ENCODE results near the gene TRUB1. TPM values are rescaled to one million over a fixed set of nuclear protein-coding genes. Genes with fewer than 3 reads are reported as not detected.
A peak's percentile ranks its signal among the peaks of the same experiment; 100 is the strongest.
"Not testable (repeated sequence)": the region's sequence is repeated elsewhere in the genome, so short reads cannot be mapped to it uniquely, and the experiment has no call there.

The TRUB1 gene
- 10 to 100 TPM in 2 of 3 donors, 1 to 10 TPM in 1; 7.3 to 10.3 (median 10.1) TPM for total RNA-seq
- total RNA-seq (2013) = 23.2 TPM

GRCh38 chr10:114937962-114938855 is at the start of gene TRUB1:
TRUB1 (plus strand) TSS chr10:114938195; CDS start chr10:114938254, 59 bp downstream.
- intact Hi-C loops (cut with micrococcal nuclease) = loop anchor here (10.0 kb wide), 1 partner anchor 393 kb away; no protein-coding TSS in a partner anchor
- peak; percentile 99 to 100 (median 100) for ATAC-seq
- Mint-ChIP-seq H3K27me3 (ENCODE audit: low read depth in 2 of 2) (no peaks in the 10 kb centered on the region), H3K4me1 (peaks cover 30 to 31% of the 10 kb centered on the region in 2 donors), H3K9me3 (no peaks in the 10 kb centered on the region), H3K4me3 (peak within 1 kb of the TSS; percentile 92), H3K36me3 (no peaks in the 10 kb centered on the region), H3K27ac (peak within 1 kb of the TSS; percentile 91 to 94)
- H3K27ac ChIP-seq (ENCODE audit: low read length) = peak within 1 kb of the TSS; percentile 69
- TF ChIP-seq CTCF (IDR thresholded peaks at IDR 0.05) = no peak
- H3K36me3 ChIP-seq (ENCODE audit: control insufficient read depth, insufficient read depth, low read length) = peaks cover 8% of the 10 kb centered on the region
- H3K27me3 ChIP-seq (ENCODE audit: control insufficient read depth, insufficient read depth, low read length) = no peaks in the 10 kb centered on the region
- WGBS (ENCODE audit: insufficient coverage) = under 1% methylated on average over 45 of the region's 46 CpGs
- no peaks in the 10 kb centered on the region for H3K9me3 ChIP-seq (ENCODE audit: control insufficient read depth, insufficient read depth, low read length)
- DNase-seq = peak; percentile 82 to 96
- H3K4me3 ChIP-seq (ENCODE audit: low read length) = peak within 1 kb of the TSS; percentile 83
- peaks cover 7% of the 10 kb centered on the region for H3K4me1 ChIP-seq (ENCODE audit: control insufficient read depth, insufficient read depth, low read length)

GRCh38 chr10:114893251-114893650 is 44.7 kb upstream of the TRUB1 start:
- Mint-ChIP-seq H3K9me3 (no peaks in the 10 kb centered on the region), H3K27me3 (ENCODE audit: low read depth in 2 of 2) (peaks cover 0 to 6% of the 10 kb centered on the region in 2 donors), H3K27ac (no peak overlapping the region), H3K4me1 (no peaks in the 10 kb centered on the region), H3K36me3 (no peaks in the 10 kb centered on the region), H3K4me3 (no peak overlapping the region)
- no peaks in the 10 kb centered on the region for H3K4me1 ChIP-seq (ENCODE audit: control insufficient read depth, insufficient read depth, low read length)
- intact Hi-C loops (cut with micrococcal nuclease) = no loop called here
- H3K27me3 ChIP-seq (ENCODE audit: control insufficient read depth, insufficient read depth, low read length) = no peaks in the 10 kb centered on the region
- WGBS (ENCODE audit: insufficient coverage) = 90% methylated on average over 4 of the region's 5 CpGs
- no peak for DNase-seq
- H3K36me3 ChIP-seq (ENCODE audit: control insufficient read depth, insufficient read depth, low read length) = no peaks in the 10 kb centered on the region
- no peaks in the 10 kb centered on the region for H3K9me3 ChIP-seq (ENCODE audit: control insufficient read depth, insufficient read depth, low read length)
- H3K27ac ChIP-seq (ENCODE audit: low read length) = no peak overlapping the region
- no peak for TF ChIP-seq CTCF (IDR thresholded peaks at IDR 0.05)
- ATAC-seq = no peak
- H3K4me3 ChIP-seq (ENCODE audit: low read length) = no peak overlapping the region

DNA sequence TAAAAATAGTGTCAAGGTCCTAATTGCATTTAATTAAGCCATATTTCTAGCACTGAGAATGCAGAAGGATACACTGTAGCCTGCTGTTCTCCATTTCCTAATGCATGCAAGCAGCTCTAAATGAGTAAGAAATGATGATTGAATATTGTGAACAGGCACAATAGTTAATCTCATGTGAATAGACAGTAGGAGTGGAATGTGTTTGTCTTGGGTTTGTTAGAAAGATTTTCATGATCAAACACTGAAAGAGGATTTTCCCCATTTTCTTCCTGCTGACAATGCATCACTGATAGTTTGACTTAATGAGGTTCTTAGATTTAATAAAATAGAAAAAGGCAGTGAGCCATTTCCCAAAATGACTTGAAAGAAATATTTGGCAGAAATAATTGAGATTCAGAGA is 43.1 kb upstream of the TRUB1 start:
- no peak for TF ChIP-seq CTCF (IDR thresholded peaks at IDR 0.05)
- no peaks in the 10 kb centered on the region for H3K4me1 ChIP-seq (ENCODE audit: control insufficient read depth, insufficient read depth, low read length)
- no peaks in the 10 kb centered on the region for H3K4me1 Mint-ChIP-seq
- H3K9me3 ChIP-seq (ENCODE audit: control insufficient read depth, insufficient read depth, low read length) = no peaks in the 10 kb centered on the region
- H3K27ac ChIP-seq (ENCODE audit: low read length) = no peak overlapping the region
- no peaks in the 10 kb centered on the region for H3K27me3 ChIP-seq (ENCODE audit: control insufficient read depth, insufficient read depth, low read length)
- no peaks in the 10 kb centered on the region for H3K36me3 ChIP-seq (ENCODE audit: control insufficient read depth, insufficient read depth, low read length)
- H3K27me3 Mint-ChIP-seq (ENCODE audit: low read depth in 2 of 2) = peaks cover 0 to 6% of the 10 kb centered on the region in 2 donors
- intact Hi-C loops (cut with micrococcal nuclease) = no loop called here
- no peak overlapping the region for H3K4me3 Mint-ChIP-seq
- no peak overlapping the region for H3K4me3 ChIP-seq (ENCODE audit: low read length)
- no peak overlapping the region for H3K27ac Mint-ChIP-seq
- ATAC-seq = no peak
- no peaks in the 10 kb centered on the region for H3K36me3 Mint-ChIP-seq
- no peak for DNase-seq
- no peaks in the 10 kb centered on the region for H3K9me3 Mint-ChIP-seq

DNA sequence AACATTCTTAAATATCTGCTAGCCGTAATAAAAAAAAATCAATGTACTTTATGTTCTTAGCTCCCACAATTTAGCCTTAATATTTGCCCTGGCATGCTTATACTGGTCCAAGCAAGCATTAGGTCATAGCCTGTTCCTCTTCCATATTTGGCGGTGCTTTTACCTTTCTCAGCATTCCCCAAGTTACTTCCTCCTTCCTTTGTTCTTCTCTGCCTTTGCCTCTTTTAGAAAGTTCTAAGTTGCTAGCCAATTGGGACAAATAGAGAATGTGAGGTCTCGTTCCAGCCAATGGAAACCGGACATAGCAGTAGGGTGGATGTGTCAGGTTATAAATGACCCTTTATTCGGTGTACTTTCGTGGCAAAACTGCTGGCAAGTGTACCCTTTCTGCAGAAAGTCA is 41.0 kb upstream of the TRUB1 start:
- H3K27me3 ChIP-seq (ENCODE audit: control insufficient read depth, insufficient read depth, low read length); H3K36me3 Mint-ChIP-seq; ATAC-seq; H3K9me3 Mint-ChIP-seq; intact Hi-C loops (cut with micrococcal nuclease); H3K27ac ChIP-seq (ENCODE audit: low read length); H3K27ac Mint-ChIP-seq; H3K27me3 Mint-ChIP-seq (ENCODE audit: low read depth in 2 of 2); H3K4me3 Mint-ChIP-seq; DNase-seq; H3K9me3 ChIP-seq (ENCODE audit: control insufficient read depth, insufficient read depth, low read length); H3K4me3 ChIP-seq (ENCODE audit: low read length); H3K4me1 Mint-ChIP-seq; H3K36me3 ChIP-seq (ENCODE audit: control insufficient read depth, insufficient read depth, low read length); H3K4me1 ChIP-seq (ENCODE audit: control insufficient read depth, insufficient read depth, low read length): not testable (repeated sequence)
- WGBS (ENCODE audit: insufficient coverage) = 90% methylated on average over 6 of the region's 6 CpGs

Measured in natural killer cell (primary cell).